ENCODE measurements around the gene LIG3. TPM values are rescaled to one million over a fixed set of nuclear protein-coding genes. Genes with fewer than 3 reads are reported as not detected.
"Not testable (repeated sequence)": the region's sequence is repeated elsewhere in the genome, so short reads cannot be mapped to it uniquely, and the experiment has no call there.

LIG3 gene
- total RNA-seq: 26.5 TPM

- DNase-seq (ENCODE audit: low spot score in 2 of 2) (peak; percentile 93), FAIRE-seq (no peak)
Measured at GRCh38 chr17:34980353-34980680, at the start of gene LIG3. Gene LIG3, plus strand, starts transcription at chr17:34980512. Its CDS starts 2,494 bp downstream, at chr17:34983006.

GRCh38 chr17:34950780-34951179, 29.5 kb upstream of the LIG3 start:
- not testable (repeated sequence) for FAIRE-seq; DNase-seq (ENCODE audit: low spot score in 2 of 2)

GRCh38 chr17:34958438-34958837, 21.9 kb upstream of the LIG3 start:
- DNase-seq (ENCODE audit: low spot score in 2 of 2): no peak
- no peak for FAIRE-seq

- FAIRE-seq (no peak), DNase-seq (ENCODE audit: low spot score in 2 of 2) (peak; percentile 75 to 89)
Measured at GRCh38 chr17:34961093-34961911, 19.0 kb upstream of the LIG3 start, which contains the start of the genes CCT6B and ZNF830. Gene CCT6B, minus strand, starts transcription at chr17:34961460. Its CDS starts 67 bp downstream, at chr17:34961393. Gene ZNF830, plus strand, starts transcription at chr17:34961540. Its CDS starts 27 bp downstream, at chr17:34961567.

- DNase-seq (ENCODE audit: low spot score in 2 of 2) (no peak), FAIRE-seq (no peak)
Measured at GRCh38 chr17:34974179-34974578, 6.1 kb upstream of the LIG3 start.

- no peak for DNase-seq (ENCODE audit: low spot score in 2 of 2)
- FAIRE-seq: no peak
Measured at GRCh38 chr17:34974794-34975785, 5.2 kb upstream of the LIG3 start.

- no peak for DNase-seq (ENCODE audit: low spot score in 2 of 2)
- no peak for FAIRE-seq
Measured at GRCh38 chr17:34979153-34979552, 1.2 kb upstream of the LIG3 start.

GRCh38 chr17:34979650-34980352, 511 bp upstream of the LIG3 start:
- DNase-seq (ENCODE audit: low spot score in 2 of 2) (peak in 1 of 2 donors; percentile 29), FAIRE-seq (no peak)

- peak; percentile 95 to 98 for DNase-seq (ENCODE audit: low spot score in 2 of 2)
- no peak for FAIRE-seq
Measured at GRCh38 chr17:34980681-34981537, 597 bp downstream of the LIG3 start.

GRCh38 chr17:34981538-34982241, 1.4 kb downstream of the LIG3 start:
- no peak for FAIRE-seq
- no peak for DNase-seq (ENCODE audit: low spot score in 2 of 2)

- DNase-seq (ENCODE audit: low spot score in 2 of 2): no peak
- FAIRE-seq: no peak
Measured at GRCh38 chr17:34987232-34987631, 6.9 kb downstream of the LIG3 start.

- DNase-seq (ENCODE audit: low spot score in 2 of 2) (no peak), FAIRE-seq (no peak)
Measured at GRCh38 chr17:34988644-34989043, 8.3 kb downstream of the LIG3 start.

GRCh38 chr17:34989473-34989872, 9.2 kb downstream of the LIG3 start:
- FAIRE-seq (no peak), DNase-seq (ENCODE audit: low spot score in 2 of 2) (no peak)

GRCh38 chr17:34990921-34991365, 10.6 kb downstream of the LIG3 start:
- DNase-seq (ENCODE audit: low spot score in 2 of 2) (no peak), FAIRE-seq (no peak)

GRCh38 chr17:34991606-34992005, 11.3 kb downstream of the LIG3 start:
- DNase-seq (ENCODE audit: low spot score in 2 of 2): no peak
- FAIRE-seq: no peak

- FAIRE-seq (no peak), DNase-seq (ENCODE audit: low spot score in 2 of 2) (no peak)
Measured at GRCh38 chr17:34993031-34993430, 12.7 kb downstream of the LIG3 start.

- DNase-seq (ENCODE audit: low spot score in 2 of 2) (no peak), FAIRE-seq (no peak)
Measured at GRCh38 chr17:34996422-34997285, 16.3 kb downstream of the LIG3 start.

GRCh38 chr17:34997355-34997862, 17.1 kb downstream of the LIG3 start:
- DNase-seq (ENCODE audit: low spot score in 2 of 2) (no peak), FAIRE-seq (no peak)

Data from frontal cortex (tissue), 4 donors.